Astrocyte of the spinal cord (primary cell): ENCODE results near the gene NCKAP5L.

Experiments
- DNase-seq: peaks from one replicate; pipeline ENCODE4 v3.0.0; 2011; ENCODE audit warnings: low read depth, low spot score
- H3K4me3 ChIP-seq: 2 replicates; pipeline ENCODE4 v1.5.1; 2011; ENCODE audit warnings: low read depth, mild to moderate bottlenecking, low read length, moderate library complexity
- CTCF ChIP-seq: IDR thresholded peaks from 2 replicates; pipeline ENCODE4 v1.5.1; 2012; ENCODE audit warnings: low read depth, mild to moderate bottlenecking, low read length, inconsistent platforms
- in situ Hi-C: cut with HindIII; loops from 2 replicates; pipeline ENCODE4 v1.10.0; 2017; ENCODE audit warnings: low sequenced_read_pairs

NCKAP5L gene

DNA sequence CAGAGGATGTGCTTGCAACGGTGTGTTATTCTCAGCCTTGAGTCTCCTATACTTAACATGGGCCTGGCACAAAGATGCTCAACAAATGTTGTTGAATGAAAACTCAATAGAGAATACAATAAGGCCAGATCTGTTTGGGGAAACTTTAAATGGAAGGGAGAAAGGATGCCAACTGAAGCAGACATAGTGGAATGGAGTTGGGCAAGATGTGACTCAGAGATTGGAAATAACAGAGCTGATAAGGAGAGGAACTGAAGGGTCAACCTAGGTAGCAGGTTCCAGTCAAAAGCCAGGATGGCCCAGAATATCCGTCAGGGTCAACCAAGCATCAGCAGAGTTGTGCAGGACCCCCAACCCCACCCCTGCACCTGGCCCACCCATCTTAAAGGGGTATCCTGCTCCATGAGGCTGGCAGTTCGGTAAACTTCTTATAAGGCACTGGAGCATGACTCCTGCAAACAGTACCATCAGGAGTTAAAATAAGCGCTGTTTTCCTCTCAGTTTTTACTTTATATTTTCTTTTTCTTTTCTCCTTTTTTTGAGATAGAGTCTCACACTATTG, 15.7 kb upstream of the NCKAP5L start:
- H3K4me3 ChIP-seq: no peak overlapping the region
- no peak for TF ChIP-seq CTCF
- in situ Hi-C loops: no loop called here
- DNase-seq: no peak

GRCh38 chr12:49843411-49843810, 15.2 kb upstream of the NCKAP5L start:
- in situ Hi-C loops: no loop called here
- TF ChIP-seq CTCF: no peak
- peak overlapping the region; percentile 67 for H3K4me3 ChIP-seq
- no peak for DNase-seq

GRCh38 chr12:49842519-49843352, 14.5 kb upstream of the NCKAP5L start, which contains the start of gene BCDIN3D:
Gene BCDIN3D, minus strand, starts transcription at chr12:49843106. Its CDS starts 19 bp downstream, at chr12:49843087.
- peak; percentile 93 for DNase-seq
- in situ Hi-C loops: no loop called here
- peak within 1 kb of the TSS; percentile 67 for H3K4me3 ChIP-seq
- no peak for TF ChIP-seq CTCF

- in situ Hi-C loops: no loop called here
- no peak overlapping the region for H3K4me3 ChIP-seq
- DNase-seq: peak; percentile 24
- peak; percentile 59 for TF ChIP-seq CTCF
Measured at GRCh38 chr12:49838973-49839633, 10.9 kb upstream of the NCKAP5L start.

- TF ChIP-seq CTCF: no peak
- peak; percentile 49 for DNase-seq
- in situ Hi-C loops: no loop called here
- H3K4me3 ChIP-seq: no peak overlapping the region
Measured at GRCh38 chr12:49832836-49833421, 4.7 kb upstream of the NCKAP5L start.

DNA sequence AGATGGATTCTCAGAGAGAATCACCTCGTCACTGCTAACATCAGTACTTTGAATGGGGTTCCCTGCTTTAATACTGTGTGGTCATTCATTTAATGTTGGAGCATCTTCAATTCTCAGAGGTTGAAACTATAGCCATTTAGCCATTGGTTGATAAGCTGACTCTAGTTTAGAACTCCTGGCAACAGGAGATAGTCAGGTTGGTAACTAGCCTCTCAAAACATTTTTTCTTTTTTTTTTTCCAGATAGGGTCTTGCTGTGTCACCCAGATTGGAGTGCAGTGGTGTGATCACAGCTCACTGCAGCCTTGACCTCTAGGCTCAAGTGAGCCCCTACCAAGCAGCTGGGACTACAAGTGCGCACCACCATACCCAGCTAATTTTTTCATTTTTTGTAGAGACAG, 3.5 kb upstream of the NCKAP5L start:
- TF ChIP-seq CTCF: no peak
- no peak for DNase-seq
- H3K4me3 ChIP-seq: no peak overlapping the region
- in situ Hi-C loops: no loop called here
